AG08395 (cell line): ENCODE data around the gene CLIC5.

Source experiments
- DNase-seq: peaks from one replicate; pipeline ENCODE4 v3.0.0; 2012; ENCODE audit warnings: mixed read lengths, low spot score

CLIC5 gene

GRCh38 chr6:46035242-46035641 is 19.6 kb upstream of the CLIC5 start:
- DNase-seq = no peak

- DNase-seq = no peak
Observed at GRCh38 chr6:46032110-46032998, 16.7 kb upstream of the CLIC5 start.

GRCh38 chr6:46029602-46030001 is 13.9 kb upstream of the CLIC5 start:
- no peak for DNase-seq

GRCh38 chr6:46026307-46026706 is 10.6 kb upstream of the CLIC5 start:
- DNase-seq = no peak

- DNase-seq = no peak
Observed at GRCh38 chr6:46025573-46025972, 9.9 kb upstream of the CLIC5 start.

GRCh38 chr6:46024124-46024769 is 8.6 kb upstream of the CLIC5 start:
- no peak for DNase-seq

- no peak for DNase-seq
Observed at GRCh38 chr6:46023216-46023915, 7.7 kb upstream of the CLIC5 start.

GRCh38 chr6:46022106-46022948 is 6.7 kb upstream of the CLIC5 start:
- no peak for DNase-seq

GRCh38 chr6:46017726-46018125 is 2.1 kb upstream of the CLIC5 start:
- DNase-seq = no peak

GRCh38 chr6:46016063-46016608 is 476 bp upstream of the CLIC5 start:
- DNase-seq = no peak

GRCh38 chr6:46014511-46015118 is 1.0 kb downstream of the CLIC5 start:
- no peak for DNase-seq

- DNase-seq = no peak
Observed at GRCh38 chr6:46014046-46014445, 1.6 kb downstream of the CLIC5 start.

- no peak for DNase-seq
Observed at GRCh38 chr6:46013639-46014038, 2.0 kb downstream of the CLIC5 start.

- DNase-seq = no peak
Observed at GRCh38 chr6:46012834-46013233, 2.8 kb downstream of the CLIC5 start.

- DNase-seq = no peak
Observed at GRCh38 chr6:46011188-46012085, 4.2 kb downstream of the CLIC5 start.

- DNase-seq = no peak
Observed at GRCh38 chr6:46010771-46011170, 4.9 kb downstream of the CLIC5 start.

- no peak for DNase-seq
Observed at GRCh38 chr6:46010270-46010669, 5.4 kb downstream of the CLIC5 start.

GRCh38 chr6:46002264-46002663 is 13.4 kb downstream of the CLIC5 start:
- no peak for DNase-seq

- DNase-seq = no peak
Observed at GRCh38 chr6:46000905-46001304, 14.8 kb downstream of the CLIC5 start.

- no peak for DNase-seq
Observed at GRCh38 chr6:45998524-45998923, 17.1 kb downstream of the CLIC5 start.
